K562 (cell line): ENCODE data around the gene KPNB1. TPM values are rescaled to one million over a fixed set of nuclear protein-coding genes. Genes with fewer than 3 reads are reported as not detected.

ENCODE experiments used
- GTF2A2 ChIP-seq: IDR thresholded peaks from 2 replicates; pipeline ENCODE4 v1.6.1; 2016; ENCODE audit warnings: mild to moderate bottlenecking, missing genetic modification characterization, missing compliant biosample characterization
- HNRNPH1 ChIP-seq: fragments of 200-400 bp; formaldehyde crosslinking; optimal IDR thresholded peaks from 2 replicates; pipeline ENCODE3; 2017; ENCODE audit warnings: low read depth, mild to moderate bottlenecking, low read length, moderate library complexity
- HSF4 ChIP-seq: fragments of 250-450 bp; sonication (Bioruptor Pico); IDR thresholded peaks from 2 replicates; pipeline ENCODE4 v2.1.2; 2022; ENCODE audit warnings: mild to moderate bottlenecking, moderate library complexity, borderline replicate concordance
- JUND ChIP-seq, 2 experiments: IDR thresholded peaks; 2 replicates in 1 of 2; 3 replicates in 1 of 2; pipeline ENCODE4 v1.6.1; 2011; ENCODE audit warnings: borderline replicate concordance in 2 of 2, low read depth in 2 of 2, low read length in 2 of 2, improper control_type of control experiment in 1 of 2, missing biosample characterization in 1 of 2, missing genetic modification characterization in 1 of 2, missing genetic modification reagents in 1 of 2
- NFIC ChIP-seq: fragments of 450-650 bp; IDR thresholded peaks from 2 replicates; pipeline ENCODE4 v1.6.1; 2017; ENCODE audit warnings: mild to moderate bottlenecking, inconsistent platforms
- PML ChIP-seq: IDR thresholded peaks from 2 replicates; pipeline ENCODE4 v1.6.1; 2012; ENCODE audit warnings: low read length, inconsistent platforms
- SIX5 ChIP-seq, 2 experiments: IDR thresholded peaks; 2 replicates each; pipeline ENCODE4 v1.6.1; 2011; ENCODE audit warnings: low read length in 2 of 2, borderline replicate concordance in 1 of 2, low read depth in 1 of 2, mild to moderate bottlenecking in 1 of 2, moderate library complexity in 1 of 2; ENCODE audit not compliant: insufficient read depth in 1 of 2
- SRSF1 ChIP-seq: fragments of 200-400 bp; formaldehyde crosslinking; IDR thresholded peaks from 2 replicates; pipeline ENCODE4 v1.6.1; 2017; ENCODE audit warnings: mild to moderate bottlenecking, low read depth, low read length, moderate library complexity
- ZNF507 ChIP-seq: conservative IDR thresholded peaks from 2 replicates; pipeline ENCODE4 v1.6.1; 2017; ENCODE audit warnings: missing genetic modification characterization, missing compliant biosample characterization
- ZNF561 ChIP-seq: fragments of 450-650 bp; formaldehyde crosslinking; conservative IDR thresholded peaks from 2 replicates; pipeline ENCODE4 v1.4.0; 2020; ENCODE audit warnings: mild to moderate bottlenecking, moderate library complexity
- ZNF707 ChIP-seq: fragments of 250-450 bp; sonication (Bioruptor Pico); conservative IDR thresholded peaks from 2 replicates; pipeline ENCODE4 v1.8.0; 2022; ENCODE audit warnings: inconsistent platforms, mild to moderate bottlenecking, moderate library complexity
- ZNF830 ChIP-seq: fragments of 250-450 bp; sonication (Bioruptor Pico); IDR thresholded peaks from 2 replicates; pipeline ENCODE4 v1.5.0; 2021; ENCODE audit warnings: mild to moderate bottlenecking
- polyA plus RNA-seq, 8 experiments: library from polyadenylated mRNA; depleted of rRNA in 4 of 8; stranded (reverse) in 5 of 8; unstranded in 3 of 8; fragments of >200 nt; fragmentation: Nextera tagmentation in 2 of 8; fragmentation: Illumina TruSeq in 1 of 8; extraction: Ambion mirVana in 2 of 8; extraction: Trizol in 1 of 8; gene quantifications; 2 replicates each; pipeline versions ENCODE4 v1.2.1 to v1.2.3, GENCODE V29; 2011 to 2014; ENCODE audit warnings: inconsistent platforms in 1 of 8, missing spikeins in 1 of 8
- total RNA-seq, 7 experiments: library from RNA; depleted of rRNA in 6 of 7; stranded (reverse); fragments of >200 nt in 6 of 7; fragmentation: Illumina TruSeq in 2 of 7; extraction: Trizol in 2 of 7; gene quantifications; 2 replicates each; pipeline versions ENCODE4 v1.2.1 to v1.2.3, GENCODE V29; 2011 to 2021; ENCODE audit warnings: low replicate concordance in 1 of 7
- TF ChIP-seq, protein P1 (sequence below), 2 experiments: fragments of 450-650 bp; formaldehyde crosslinking in 1 of 2; IDR thresholded peaks; 2 replicates each; pipeline versions ENCODE4 v1.4.0 to v1.6.1; 2014 to 2020; ENCODE audit warnings: mild to moderate bottlenecking in 2 of 2, borderline replicate concordance in 1 of 2, low read depth in 1 of 2
- TF ChIP-seq, protein P2 (sequence below): fragments of 450-650 bp; IDR thresholded peaks from 2 replicates; pipeline ENCODE4 v1.6.1; 2017; ENCODE audit warnings: antibody characterized with exemption
- TF ChIP-seq, protein P3 (sequence below): fragments of 450-650 bp; formaldehyde crosslinking; IDR thresholded peaks from 2 replicates; pipeline ENCODE4 v1.4.0; 2020; ENCODE audit warnings: mild to moderate bottlenecking, moderate library complexity

KPNB1 gene
- total and polyA plus RNA-seq, 9 of the 15 experiments (the other 6 are each of a cell fraction or from before 2014, with no cell fraction given): 154 to 622 (median 354) TPM

DNA sequence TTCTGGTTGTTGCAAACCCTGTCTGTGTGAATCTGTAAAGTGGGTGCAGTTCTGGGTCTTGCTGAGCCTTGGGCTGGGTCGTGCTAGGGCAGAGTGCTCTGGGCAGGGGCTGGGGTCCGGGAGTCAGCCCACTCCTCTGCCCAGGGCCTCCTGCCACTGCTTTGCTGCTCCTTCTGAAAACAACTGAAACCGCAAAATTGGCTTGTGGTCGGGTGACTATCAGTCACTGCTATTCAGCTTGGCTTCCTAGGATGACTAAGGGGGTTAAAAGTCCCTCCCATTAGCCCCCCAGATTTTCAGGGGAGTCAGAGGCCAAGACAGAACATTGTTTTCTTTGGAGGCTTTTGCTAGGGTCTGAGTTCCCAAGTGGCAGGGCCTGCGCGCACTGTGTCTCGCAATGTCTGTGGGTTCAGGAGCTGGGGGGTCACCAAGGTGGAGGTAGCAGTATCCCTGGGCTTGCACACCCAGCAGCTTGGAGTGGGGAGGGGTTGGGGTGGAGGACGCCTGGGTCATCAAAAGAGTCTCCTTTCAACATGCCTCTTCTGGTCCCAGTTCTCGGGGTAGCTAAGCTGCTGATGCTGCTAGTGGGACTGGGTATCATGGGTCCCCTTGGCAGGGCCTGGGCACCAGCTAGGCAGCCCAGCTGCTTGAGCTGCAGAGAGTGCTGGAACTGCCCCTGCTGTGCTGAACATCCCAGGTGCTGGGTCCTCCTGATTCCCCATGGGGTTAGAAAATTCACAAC, 69.9 kb downstream of the KPNB1 start (continued):
- TF ChIP-seq, protein P1, sequence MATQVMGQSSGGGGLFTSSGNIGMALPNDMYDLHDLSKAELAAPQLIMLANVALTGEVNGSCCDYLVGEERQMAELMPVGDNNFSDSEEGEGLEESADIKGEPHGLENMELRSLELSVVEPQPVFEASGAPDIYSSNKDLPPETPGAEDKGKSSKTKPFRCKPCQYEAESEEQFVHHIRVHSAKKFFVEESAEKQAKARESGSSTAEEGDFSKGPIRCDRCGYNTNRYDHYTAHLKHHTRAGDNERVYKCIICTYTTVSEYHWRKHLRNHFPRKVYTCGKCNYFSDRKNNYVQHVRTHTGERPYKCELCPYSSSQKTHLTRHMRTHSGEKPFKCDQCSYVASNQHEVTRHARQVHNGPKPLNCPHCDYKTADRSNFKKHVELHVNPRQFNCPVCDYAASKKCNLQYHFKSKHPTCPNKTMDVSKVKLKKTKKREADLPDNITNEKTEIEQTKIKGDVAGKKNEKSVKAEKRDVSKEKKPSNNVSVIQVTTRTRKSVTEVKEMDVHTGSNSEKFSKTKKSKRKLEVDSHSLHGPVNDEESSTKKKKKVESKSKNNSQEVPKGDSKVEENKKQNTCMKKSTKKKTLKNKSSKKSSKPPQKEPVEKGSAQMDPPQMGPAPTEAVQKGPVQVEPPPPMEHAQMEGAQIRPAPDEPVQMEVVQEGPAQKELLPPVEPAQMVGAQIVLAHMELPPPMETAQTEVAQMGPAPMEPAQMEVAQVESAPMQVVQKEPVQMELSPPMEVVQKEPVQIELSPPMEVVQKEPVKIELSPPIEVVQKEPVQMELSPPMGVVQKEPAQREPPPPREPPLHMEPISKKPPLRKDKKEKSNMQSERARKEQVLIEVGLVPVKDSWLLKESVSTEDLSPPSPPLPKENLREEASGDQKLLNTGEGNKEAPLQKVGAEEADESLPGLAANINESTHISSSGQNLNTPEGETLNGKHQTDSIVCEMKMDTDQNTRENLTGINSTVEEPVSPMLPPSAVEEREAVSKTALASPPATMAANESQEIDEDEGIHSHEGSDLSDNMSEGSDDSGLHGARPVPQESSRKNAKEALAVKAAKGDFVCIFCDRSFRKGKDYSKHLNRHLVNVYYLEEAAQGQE (IDR thresholded peaks at IDR 0.05; ENCODE audit: borderline replicate concordance): no peak
- TF ChIP-seq, protein P1 (CRISPR knock-in tag; IDR thresholded peaks at IDR 0.05; ENCODE audit: low read depth): no peak
- TF ChIP-seq ZNF561 (CRISPR knock-in tag) (no peak), JUND (IDR thresholded peaks at IDR 0.05; ENCODE audit: borderline replicate concordance, low read depth, low read length) (peak; percentile 43; the same call in 1 of the 2 replicates), JUND (tag; IDR thresholded peaks at IDR 0.05; ENCODE audit: borderline replicate concordance, low read depth, low read length) (no peak), ZNF830 (CRISPR knock-in tag) (no peak), SIX5 (IDR thresholded peaks at IDR 0.05; ENCODE audit: borderline replicate concordance in 1 of 2, insufficient read depth in 1 of 2, low read depth in 1 of 2, low read length in 2 of 2) (no peak), NFIC (no peak), GTF2A2 (tag) (no peak), ZNF507 (tag) (no peak), ZNF707 (CRISPR knock-in tag) (no peak), PML (no peak), SRSF1 (no peak), HNRNPH1 (no peak), HSF4 (CRISPR knock-in tag) (no peak)
- TF ChIP-seq, protein P2, sequence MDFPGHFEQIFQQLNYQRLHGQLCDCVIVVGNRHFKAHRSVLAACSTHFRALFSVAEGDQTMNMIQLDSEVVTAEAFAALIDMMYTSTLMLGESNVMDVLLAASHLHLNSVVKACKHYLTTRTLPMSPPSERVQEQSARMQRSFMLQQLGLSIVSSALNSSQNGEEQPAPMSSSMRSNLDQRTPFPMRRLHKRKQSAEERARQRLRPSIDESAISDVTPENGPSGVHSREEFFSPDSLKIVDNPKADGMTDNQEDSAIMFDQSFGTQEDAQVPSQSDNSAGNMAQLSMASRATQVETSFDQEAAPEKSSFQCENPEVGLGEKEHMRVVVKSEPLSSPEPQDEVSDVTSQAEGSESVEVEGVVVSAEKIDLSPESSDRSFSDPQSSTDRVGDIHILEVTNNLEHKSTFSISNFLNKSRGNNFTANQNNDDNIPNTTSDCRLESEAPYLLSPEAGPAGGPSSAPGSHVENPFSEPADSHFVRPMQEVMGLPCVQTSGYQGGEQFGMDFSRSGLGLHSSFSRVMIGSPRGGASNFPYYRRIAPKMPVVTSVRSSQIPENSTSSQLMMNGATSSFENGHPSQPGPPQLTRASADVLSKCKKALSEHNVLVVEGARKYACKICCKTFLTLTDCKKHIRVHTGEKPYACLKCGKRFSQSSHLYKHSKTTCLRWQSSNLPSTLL: no peak
- TF ChIP-seq, protein P3, sequence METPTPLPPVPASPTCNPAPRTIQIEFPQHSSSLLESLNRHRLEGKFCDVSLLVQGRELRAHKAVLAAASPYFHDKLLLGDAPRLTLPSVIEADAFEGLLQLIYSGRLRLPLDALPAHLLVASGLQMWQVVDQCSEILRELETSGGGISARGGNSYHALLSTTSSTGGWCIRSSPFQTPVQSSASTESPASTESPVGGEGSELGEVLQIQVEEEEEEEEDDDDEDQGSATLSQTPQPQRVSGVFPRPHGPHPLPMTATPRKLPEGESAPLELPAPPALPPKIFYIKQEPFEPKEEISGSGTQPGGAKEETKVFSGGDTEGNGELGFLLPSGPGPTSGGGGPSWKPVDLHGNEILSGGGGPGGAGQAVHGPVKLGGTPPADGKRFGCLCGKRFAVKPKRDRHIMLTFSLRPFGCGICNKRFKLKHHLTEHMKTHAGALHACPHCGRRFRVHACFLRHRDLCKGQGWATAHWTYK: no peak
